LNCaP clone FGC (cell line): ENCODE data around the gene SRM.

Source experiments
- DNase-seq: peaks from one replicate; pipeline ENCODE4 v3.0.0-alpha.2; 2011; ENCODE audit warnings: low read depth
- H3K4me3 ChIP-seq: 2 replicates; pipeline ENCODE4 v1.5.1; 2011; ENCODE audit warnings: mild to moderate bottlenecking, low read depth, low read length, control low read depth
- TF ChIP-seq, protein P1 (sequence below): IDR thresholded peaks from 2 replicates; pipeline ENCODE4 v1.5.1; 2012; ENCODE audit warnings: mild to moderate bottlenecking; ENCODE audit not compliant: control insufficient read depth, insufficient read depth; ENCODE audit errors: extremely low read depth

SRM gene

DNA sequence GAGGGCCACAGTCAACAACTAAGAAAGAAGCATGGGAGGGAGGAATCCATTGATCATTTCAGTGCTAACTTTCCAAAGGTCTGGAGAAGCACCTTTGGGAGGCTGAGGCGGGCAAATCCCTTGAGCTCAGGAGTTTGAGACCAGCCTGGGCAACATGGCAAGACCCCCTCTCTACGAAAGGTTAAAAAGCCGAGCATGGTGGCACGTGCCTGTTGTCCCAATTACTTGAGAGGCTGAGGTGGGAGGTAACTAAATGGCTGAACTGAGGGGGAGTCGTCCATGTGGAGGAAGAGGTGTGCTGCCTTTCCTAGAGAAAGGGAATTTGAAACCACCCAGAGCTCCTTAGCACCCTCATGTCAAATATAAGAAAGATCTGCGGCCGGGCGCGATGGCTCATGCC lies 29.0 kb downstream of the SRM start:
- no peak for DNase-seq
- no peak overlapping the region for H3K4me3 ChIP-seq
- TF ChIP-seq, protein P1, sequence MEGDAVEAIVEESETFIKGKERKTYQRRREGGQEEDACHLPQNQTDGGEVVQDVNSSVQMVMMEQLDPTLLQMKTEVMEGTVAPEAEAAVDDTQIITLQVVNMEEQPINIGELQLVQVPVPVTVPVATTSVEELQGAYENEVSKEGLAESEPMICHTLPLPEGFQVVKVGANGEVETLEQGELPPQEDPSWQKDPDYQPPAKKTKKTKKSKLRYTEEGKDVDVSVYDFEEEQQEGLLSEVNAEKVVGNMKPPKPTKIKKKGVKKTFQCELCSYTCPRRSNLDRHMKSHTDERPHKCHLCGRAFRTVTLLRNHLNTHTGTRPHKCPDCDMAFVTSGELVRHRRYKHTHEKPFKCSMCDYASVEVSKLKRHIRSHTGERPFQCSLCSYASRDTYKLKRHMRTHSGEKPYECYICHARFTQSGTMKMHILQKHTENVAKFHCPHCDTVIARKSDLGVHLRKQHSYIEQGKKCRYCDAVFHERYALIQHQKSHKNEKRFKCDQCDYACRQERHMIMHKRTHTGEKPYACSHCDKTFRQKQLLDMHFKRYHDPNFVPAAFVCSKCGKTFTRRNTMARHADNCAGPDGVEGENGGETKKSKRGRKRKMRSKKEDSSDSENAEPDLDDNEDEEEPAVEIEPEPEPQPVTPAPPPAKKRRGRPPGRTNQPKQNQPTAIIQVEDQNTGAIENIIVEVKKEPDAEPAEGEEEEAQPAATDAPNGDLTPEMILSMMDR: no peak

- no peak overlapping the region for H3K4me3 ChIP-seq
- TF ChIP-seq, protein P1: no peak
- DNase-seq: no peak
These were observed 31.8 kb downstream of the SRM start for GRCh38 chr1:11028018-11028417.

GRCh38 chr1:11027316-11027715 lies 32.5 kb downstream of the SRM start:
- no peak overlapping the region for H3K4me3 ChIP-seq
- TF ChIP-seq, protein P1: no peak
- no peak for DNase-seq

DNA sequence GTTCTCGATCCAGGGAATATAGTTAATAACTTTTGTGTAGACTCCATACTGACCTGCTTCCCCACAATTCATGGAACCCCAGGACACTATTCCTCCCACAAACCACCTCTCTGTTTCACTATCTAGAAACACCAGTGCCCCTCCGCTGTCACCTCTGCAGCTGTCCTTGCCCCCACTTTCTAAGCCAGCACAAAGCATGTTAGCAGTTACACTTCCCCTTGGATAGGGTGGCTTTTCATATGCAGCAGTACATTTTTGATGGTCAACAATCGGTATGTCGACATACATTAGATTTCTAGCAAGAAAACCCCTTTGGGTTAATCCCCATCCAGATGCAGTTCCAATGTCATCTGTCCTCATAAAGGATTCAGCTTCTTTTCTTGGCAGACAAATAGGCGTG lies 32.9 kb downstream of the SRM start:
- TF ChIP-seq, protein P1: no peak
- no peak for DNase-seq

DNA sequence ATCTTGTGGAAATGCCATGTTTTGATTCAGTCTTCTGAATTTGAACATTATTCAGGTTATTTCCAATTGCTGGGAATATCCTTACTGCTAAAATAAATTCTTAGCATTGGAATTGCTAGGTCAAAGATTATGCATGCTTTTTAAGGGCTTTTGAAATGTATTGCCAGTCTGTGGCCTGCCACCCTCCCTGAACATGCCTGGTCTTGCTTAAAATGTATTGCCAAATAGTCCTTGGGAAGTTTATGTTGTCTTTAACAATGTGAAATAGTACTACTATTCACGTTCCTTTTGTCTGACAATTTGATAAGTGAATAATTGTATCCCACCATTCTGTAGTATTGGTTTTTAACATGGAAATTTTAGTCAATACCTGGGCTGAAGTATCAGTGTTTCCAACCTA lies 33.8 kb downstream of the SRM start:
- TF ChIP-seq, protein P1: no peak
- no peak for DNase-seq

More for the DNA sequence above, 32.9 kb downstream of the SRM start:
- no peak overlapping the region for H3K4me3 ChIP-seq

GRCh38 chr1:11025618-11026017 lies 34.2 kb downstream of the SRM start:
- DNase-seq: no peak
- TF ChIP-seq, protein P1: no peak
- H3K4me3 ChIP-seq: no peak overlapping the region

More for the DNA sequence above, 33.8 kb downstream of the SRM start:
- H3K4me3 ChIP-seq: no peak overlapping the region

DNA sequence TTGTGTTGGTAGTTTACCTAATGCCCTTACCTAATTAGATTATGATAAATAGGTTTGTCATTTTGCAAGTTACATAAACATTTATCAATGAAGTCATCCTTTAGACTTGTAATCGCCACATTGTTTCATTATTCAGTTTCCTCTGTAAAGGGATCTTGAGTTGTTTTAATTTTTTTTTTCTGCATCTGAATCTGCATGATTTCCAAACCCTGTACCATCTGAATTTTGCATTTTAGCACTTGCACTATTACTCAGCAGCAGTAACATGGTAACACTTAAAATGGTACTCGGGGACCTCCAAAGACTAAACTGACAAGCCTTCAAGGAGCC lies 35.0 kb downstream of the SRM start:
- TF ChIP-seq, protein P1: no peak
- DNase-seq: no peak
- no peak overlapping the region for H3K4me3 ChIP-seq
